UCSD-AML1 (cell line): ENCODE results near the gene PTPRD.
"Not testable (repeated sequence)": the region's sequence is repeated elsewhere in the genome, so short reads cannot be mapped to it uniquely, and the experiment has no call there.

Source experiments
- DNase-seq: peaks from one replicate; lab custom pipeline; 2025; ENCODE audit not compliant: unreplicated experiment; lab: John Stamatoyannopoulos, UW

The PTPRD gene

GRCh38 chr9:8709731-8710130 is 1903.1 kb downstream of the PTPRD start:
- DNase-seq, result no peak

GRCh38 chr9:8708728-8709127 is 1904.1 kb downstream of the PTPRD start:
- no peak for DNase-seq

- DNase-seq, result no peak
Measured at GRCh38 chr9:8706998-8707397, 1905.8 kb downstream of the PTPRD start.

GRCh38 chr9:8706531-8706930 is 1906.3 kb downstream of the PTPRD start:
- no peak for DNase-seq

GRCh38 chr9:8705861-8706260 is 1906.9 kb downstream of the PTPRD start:
- DNase-seq, result no peak

GRCh38 chr9:8703904-8704303 is 1908.9 kb downstream of the PTPRD start:
- no peak for DNase-seq

- DNase-seq, result no peak
Measured at GRCh38 chr9:8701904-8702303, 1910.9 kb downstream of the PTPRD start.

GRCh38 chr9:8697565-8697964 is 1915.2 kb downstream of the PTPRD start:
- not testable (repeated sequence) for DNase-seq

GRCh38 chr9:8696516-8696915 is 1916.3 kb downstream of the PTPRD start:
- no peak for DNase-seq

GRCh38 chr9:8694983-8695588 is 1917.7 kb downstream of the PTPRD start:
- DNase-seq, result no peak

- no peak for DNase-seq
Measured at GRCh38 chr9:8693464-8693863, 1919.3 kb downstream of the PTPRD start.

GRCh38 chr9:8686516-8686915 is 1926.3 kb downstream of the PTPRD start:
- DNase-seq, result no peak

- no peak for DNase-seq
Measured at GRCh38 chr9:8685825-8686224, 1927.0 kb downstream of the PTPRD start.

GRCh38 chr9:8684978-8685708 is 1927.7 kb downstream of the PTPRD start:
- DNase-seq, result no peak

GRCh38 chr9:8683496-8683895 is 1929.3 kb downstream of the PTPRD start:
- DNase-seq, result no peak

GRCh38 chr9:8680658-8681057 is 1932.1 kb downstream of the PTPRD start:
- no peak for DNase-seq

- no peak for DNase-seq
Measured at GRCh38 chr9:8680157-8680556, 1932.6 kb downstream of the PTPRD start.

GRCh38 chr9:8679371-8679822 is 1933.4 kb downstream of the PTPRD start:
- DNase-seq, result no peak

GRCh38 chr9:8677741-8678140 is 1935.1 kb downstream of the PTPRD start:
- no peak for DNase-seq

- no peak for DNase-seq
Measured at GRCh38 chr9:8674536-8674935, 1938.3 kb downstream of the PTPRD start.

- no peak for DNase-seq
Measured at GRCh38 chr9:8673830-8674229, 1939.0 kb downstream of the PTPRD start.

GRCh38 chr9:8670751-8671150 is 1942.1 kb downstream of the PTPRD start:
- no peak for DNase-seq

GRCh38 chr9:8668751-8669150 is 1944.1 kb downstream of the PTPRD start:
- DNase-seq, result no peak
